Stimulated activated CD8-positive, alpha-beta memory T cell treated with anti-CD3 and anti-CD28 coated beads, Interleukin-15, amount 100 ng/mL, for 24 hours (primary cell): ENCODE data around the gene CDC42EP1.
A peak's percentile ranks its signal among the peaks of the same experiment; 100 is the strongest.

Source experiments
- DNase-seq: peaks from one replicate; pipeline ENCODE4 v3.0.0-alpha.2; 2020; ENCODE audit warnings: low read depth

The CDC42EP1 gene

GRCh38 chr22:37561212-37562048 is 1.1 kb downstream of the CDC42EP1 start:
- DNase-seq = peak; percentile 66

GRCh38 chr22:37562049-37562875 is 2.0 kb downstream of the CDC42EP1 start:
- no peak for DNase-seq

- no peak for DNase-seq
Measured at GRCh38 chr22:37563153-37564081, 3.1 kb downstream of the CDC42EP1 start.

- DNase-seq = no peak
Measured at GRCh38 chr22:37564111-37564711, 3.9 kb downstream of the CDC42EP1 start.

- DNase-seq = no peak
Measured at GRCh38 chr22:37565830-37566229, 5.5 kb downstream of the CDC42EP1 start.

- no peak for DNase-seq
Measured at GRCh38 chr22:37566329-37566837, 6.1 kb downstream of the CDC42EP1 start.

GRCh38 chr22:37566903-37567798 is 6.9 kb downstream of the CDC42EP1 start:
- DNase-seq = peak; percentile 89

GRCh38 chr22:37568012-37568411 is 7.7 kb downstream of the CDC42EP1 start:
- no peak for DNase-seq

GRCh38 chr22:37568448-37569008 is 8.2 kb downstream of the CDC42EP1 start:
- no peak for DNase-seq

- DNase-seq = no peak
Measured at GRCh38 chr22:37569009-37569920, 9.0 kb downstream of the CDC42EP1 start.

GRCh38 chr22:37569921-37570660 is 9.8 kb downstream of the CDC42EP1 start:
- DNase-seq = no peak

GRCh38 chr22:37570661-37570976 is 10.3 kb downstream of the CDC42EP1 start:
- DNase-seq = no peak

- no peak for DNase-seq
Measured at GRCh38 chr22:37571258-37571991, 11.1 kb downstream of the CDC42EP1 start.

GRCh38 chr22:37571992-37572373 is 11.7 kb downstream of the CDC42EP1 start:
- DNase-seq = no peak

- no peak for DNase-seq
Measured at GRCh38 chr22:37575490-37576003, 15.3 kb downstream of the CDC42EP1 start.

GRCh38 chr22:37578002-37578401 is 17.7 kb downstream of the CDC42EP1 start:
- no peak for DNase-seq

- DNase-seq = no peak
Measured at GRCh38 chr22:37581504-37581903, 21.2 kb downstream of the CDC42EP1 start.
